Fibroblast of lung (primary cell): ENCODE results near the gene CCDC201. TPM values are rescaled to one million over a fixed set of nuclear protein-coding genes. Genes with fewer than 3 reads are reported as not detected.
A peak's percentile ranks its signal among the peaks of the same experiment; 100 is the strongest.

Experiments used
- DNase-seq, 2 donors: peaks; one replicate each; pipeline versions ENCODE4 v3.0.0 to v3.0.0-alpha.2; 2010; ENCODE audit warnings: low read depth in 2 of 2
- H2AFZ ChIP-seq: 2 replicates; pipeline ENCODE4 v1.5.1; 2012; ENCODE audit warnings: low read length, control low read depth, inconsistent platforms
- H3K27ac ChIP-seq: 2 replicates; pipeline ENCODE4 v1.5.1; 2011; ENCODE audit warnings: low read length, control low read depth; ENCODE audit not compliant: insufficient read depth
- H3K27me3 ChIP-seq: 2 replicates; pipeline ENCODE4 v1.5.1; 2011; ENCODE audit warnings: mild to moderate bottlenecking, low read length; ENCODE audit not compliant: control insufficient read depth, insufficient read depth
- H3K36me3 ChIP-seq: 2 replicates; pipeline ENCODE4 v1.5.1; 2011; ENCODE audit warnings: low read length; ENCODE audit not compliant: control insufficient read depth, insufficient read depth
- H3K4me1 ChIP-seq: 2 replicates; pipeline ENCODE4 v1.5.1; 2011; ENCODE audit warnings: low read length; ENCODE audit not compliant: control insufficient read depth, insufficient read depth; ENCODE audit errors: extremely low read depth
- H3K4me2 ChIP-seq: 2 replicates; pipeline ENCODE4 v1.5.1; 2011; ENCODE audit warnings: low read length, control low read depth; ENCODE audit not compliant: insufficient read depth; ENCODE audit errors: extremely low read depth
- H3K4me3 ChIP-seq, 4 experiments: fragments of 200-600 bp in 1 of 4; sonication (generic) in 1 of 4; replicated peaks in 1 of 4; 2 replicates each; pipeline ENCODE4 v1.5.1; 2011 to 2016; ENCODE audit warnings: low read length in 4 of 4, low read depth in 3 of 4, mild to moderate bottlenecking in 3 of 4, control low read depth in 2 of 4, inconsistent platforms in 1 of 4, mixed read lengths in 1 of 4; ENCODE audit not compliant: insufficient read depth in 1 of 4; ENCODE audit errors: control extremely low read depth in 1 of 4
- H3K79me2 ChIP-seq: 2 replicates; pipeline ENCODE4 v1.5.1; 2012; ENCODE audit warnings: mild to moderate bottlenecking, low read length, inconsistent platforms; ENCODE audit not compliant: control insufficient read depth, insufficient read depth
- H3K9ac ChIP-seq: 2 replicates; pipeline ENCODE4 v1.5.1; 2011; ENCODE audit warnings: mild to moderate bottlenecking, low read length, control low read depth; ENCODE audit not compliant: insufficient read depth
- H3K9me3 ChIP-seq: 2 replicates; pipeline ENCODE4 v1.5.1; 2012; ENCODE audit warnings: low read depth, low read length; ENCODE audit not compliant: control insufficient read depth, insufficient read depth
- H4K20me1 ChIP-seq: 2 replicates; pipeline ENCODE4 v1.5.1; 2011; ENCODE audit warnings: low read length; ENCODE audit not compliant: control insufficient read depth, insufficient read depth; ENCODE audit errors: extremely low read depth
- EZH2 ChIP-seq: IDR thresholded peaks from 2 replicates; pipeline ENCODE4 v1.5.1; 2012; ENCODE audit warnings: low read length, control low read depth, mild to moderate bottlenecking; ENCODE audit errors: missing control alignments
- polyA plus RNA-seq, 2 donors: library from polyadenylated mRNA; depleted of rRNA in 1 of 2; stranded (reverse) in 1 of 2; unstranded in 1 of 2; fragments of >200 nt; gene quantifications; 2 replicates each; pipeline ENCODE4 v1.2.1, GENCODE V29; 2011 to 2012; ENCODE audit warnings: missing spikeins in 1 of 2
- total RNA-seq: library from RNA; depleted of rRNA; stranded (reverse); fragments of >200 nt; gene quantifications from 2 replicates; pipeline ENCODE4 v1.2.1, GENCODE V29; 2014
- TF ChIP-seq, protein P1 (sequence below), 2 donors: IDR thresholded peaks in 1 of 2; conservative IDR thresholded peaks in 1 of 2; 1 replicate in 1 of 2; 2 replicates in 1 of 2; pipeline ENCODE4 v1.5.1; 2011 to 2012; ENCODE audit warnings: low read length in 2 of 2, control low read depth in 1 of 2, inconsistent platforms in 1 of 2, low read depth in 1 of 2, mild to moderate bottlenecking in 1 of 2

The CCDC201 gene
- total and polyA plus RNA-seq, 2 donors (not counting 1 experiment from before 2014, with no cell fraction given): not detected

DNA sequence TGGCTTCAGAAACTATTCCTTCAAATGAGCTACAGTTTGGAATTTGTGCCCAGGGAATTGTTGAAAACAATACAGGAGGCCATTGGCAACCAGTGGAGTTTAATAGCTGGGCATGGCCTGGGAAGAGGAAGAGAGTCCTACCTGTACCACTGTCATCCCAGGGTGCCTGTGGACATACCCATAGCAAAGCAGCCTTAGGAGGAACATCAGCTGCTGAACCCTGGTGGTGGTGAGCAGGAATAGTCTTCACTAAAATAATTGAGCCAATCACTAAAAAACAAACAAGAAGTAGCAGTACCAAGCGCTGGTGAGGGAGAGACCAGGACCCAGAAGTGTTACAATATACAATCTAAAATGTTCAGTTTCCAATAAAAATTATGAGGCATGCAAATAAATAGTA, 29.9 kb upstream of the CCDC201 start:
- TF ChIP-seq, protein P1, sequence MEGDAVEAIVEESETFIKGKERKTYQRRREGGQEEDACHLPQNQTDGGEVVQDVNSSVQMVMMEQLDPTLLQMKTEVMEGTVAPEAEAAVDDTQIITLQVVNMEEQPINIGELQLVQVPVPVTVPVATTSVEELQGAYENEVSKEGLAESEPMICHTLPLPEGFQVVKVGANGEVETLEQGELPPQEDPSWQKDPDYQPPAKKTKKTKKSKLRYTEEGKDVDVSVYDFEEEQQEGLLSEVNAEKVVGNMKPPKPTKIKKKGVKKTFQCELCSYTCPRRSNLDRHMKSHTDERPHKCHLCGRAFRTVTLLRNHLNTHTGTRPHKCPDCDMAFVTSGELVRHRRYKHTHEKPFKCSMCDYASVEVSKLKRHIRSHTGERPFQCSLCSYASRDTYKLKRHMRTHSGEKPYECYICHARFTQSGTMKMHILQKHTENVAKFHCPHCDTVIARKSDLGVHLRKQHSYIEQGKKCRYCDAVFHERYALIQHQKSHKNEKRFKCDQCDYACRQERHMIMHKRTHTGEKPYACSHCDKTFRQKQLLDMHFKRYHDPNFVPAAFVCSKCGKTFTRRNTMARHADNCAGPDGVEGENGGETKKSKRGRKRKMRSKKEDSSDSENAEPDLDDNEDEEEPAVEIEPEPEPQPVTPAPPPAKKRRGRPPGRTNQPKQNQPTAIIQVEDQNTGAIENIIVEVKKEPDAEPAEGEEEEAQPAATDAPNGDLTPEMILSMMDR (conservative IDR thresholded peaks at IDR 0.05 in 1 of 2, IDR thresholded peaks at IDR 0.05 in 1 of 2; ENCODE audit: low read depth in 1 of 2, low read length in 2 of 2): no peak
- no peak for TF ChIP-seq EZH2
- Histone ChIP-seq H3K79me2 (no peaks in the 10 kb centered on the region), H3K36me3 (no peaks in the 10 kb centered on the region), H3K9ac (no peak overlapping the region), H3K4me2 (no peak overlapping the region), H3K4me3 (no peak overlapping the region), H3K9me3 (no peaks in the 10 kb centered on the region), H3K27ac (no peak overlapping the region), H3K4me1 (no peaks in the 10 kb centered on the region), H3K27me3 (peaks cover 4% of the 10 kb centered on the region), H4K20me1 (no peaks in the 10 kb centered on the region), H2AFZ (no peak overlapping the region)
- no peak for DNase-seq

DNA sequence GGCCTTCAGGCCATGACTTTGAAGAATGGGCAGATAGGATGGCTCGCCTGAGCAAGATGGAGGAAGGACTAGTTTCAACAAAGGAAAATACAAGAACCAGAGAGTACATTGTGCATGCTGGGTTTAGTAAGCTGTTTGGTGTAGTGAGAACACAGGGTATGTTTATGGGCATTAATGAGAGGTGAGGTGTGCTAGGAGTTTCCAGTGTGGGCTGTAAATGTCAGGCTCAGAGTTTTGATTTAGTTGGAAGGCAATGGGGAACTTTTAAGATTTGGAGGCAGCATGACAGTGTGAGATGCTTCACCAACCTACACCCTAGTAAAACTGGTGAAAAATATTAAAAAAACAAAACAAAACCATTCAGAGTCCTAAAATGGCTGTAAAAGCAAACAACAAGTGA, 28.7 kb upstream of the CCDC201 start:
- no peaks in the 10 kb centered on the region for H3K4me1 ChIP-seq
- H2AFZ ChIP-seq: no peak overlapping the region
- H4K20me1 ChIP-seq: no peaks in the 10 kb centered on the region
- no peaks in the 10 kb centered on the region for H3K79me2 ChIP-seq
- no peaks in the 10 kb centered on the region for H3K9me3 ChIP-seq
- no peak for DNase-seq
- H3K27me3 ChIP-seq: peaks cover 4% of the 10 kb centered on the region
- no peaks in the 10 kb centered on the region for H3K36me3 ChIP-seq
- no peak overlapping the region for H3K9ac ChIP-seq
- H3K27ac ChIP-seq: no peak overlapping the region
- H3K4me3 ChIP-seq: no peak overlapping the region
- no peak for TF ChIP-seq EZH2
- TF ChIP-seq, protein P1 (conservative IDR thresholded peaks at IDR 0.05 in 1 of 2, IDR thresholded peaks at IDR 0.05 in 1 of 2; ENCODE audit: low read depth in 1 of 2, low read length in 2 of 2): no peak
- no peak overlapping the region for H3K4me2 ChIP-seq

DNA sequence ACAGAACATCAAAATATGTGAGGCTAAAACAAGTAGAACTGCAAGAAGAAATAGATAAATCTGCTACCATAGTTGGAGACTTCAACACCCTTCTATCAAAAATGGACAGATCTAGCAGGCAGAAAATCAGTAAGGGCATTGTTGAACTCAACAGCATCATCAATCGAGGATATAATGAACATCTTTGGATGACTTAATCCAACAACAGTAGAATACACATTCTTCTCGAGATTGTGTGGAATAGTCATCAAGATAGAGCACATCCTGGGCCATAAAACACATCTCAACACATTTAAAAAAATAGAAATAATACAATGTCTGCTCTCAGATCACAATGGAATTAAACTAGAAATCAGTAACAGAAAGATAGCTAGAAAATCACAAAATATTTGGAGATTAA, 25.3 kb upstream of the CCDC201 start:
- no peak overlapping the region for H3K4me2 ChIP-seq
- no peak overlapping the region for H3K9ac ChIP-seq
- H3K27ac ChIP-seq: no peak overlapping the region
- no peaks in the 10 kb centered on the region for H3K79me2 ChIP-seq
- H3K4me3 ChIP-seq: no peak overlapping the region
- no peak overlapping the region for H2AFZ ChIP-seq
- no peaks in the 10 kb centered on the region for H3K9me3 ChIP-seq
- DNase-seq: peak in 1 of 2 donors; percentile 39
- H3K4me1 ChIP-seq: no peaks in the 10 kb centered on the region
- TF ChIP-seq, protein P1 (conservative IDR thresholded peaks at IDR 0.05 in 1 of 2, IDR thresholded peaks at IDR 0.05 in 1 of 2; ENCODE audit: low read depth in 1 of 2, low read length in 2 of 2): no peak
- H3K27me3 ChIP-seq: peaks cover 4% of the 10 kb centered on the region
- no peaks in the 10 kb centered on the region for H3K36me3 ChIP-seq
- no peaks in the 10 kb centered on the region for H4K20me1 ChIP-seq
